CD1c-positive myeloid dendritic cell (primary cell): ENCODE data around the gene ARF1.
A peak's percentile ranks its signal among the peaks of the same experiment; 100 is the strongest.

Experiments used
- DNase-seq: peaks from one replicate; pipeline ENCODE4 v3.0.0-alpha.2; 2016; ENCODE audit errors: extremely low spot score

ARF1 gene

DNA sequence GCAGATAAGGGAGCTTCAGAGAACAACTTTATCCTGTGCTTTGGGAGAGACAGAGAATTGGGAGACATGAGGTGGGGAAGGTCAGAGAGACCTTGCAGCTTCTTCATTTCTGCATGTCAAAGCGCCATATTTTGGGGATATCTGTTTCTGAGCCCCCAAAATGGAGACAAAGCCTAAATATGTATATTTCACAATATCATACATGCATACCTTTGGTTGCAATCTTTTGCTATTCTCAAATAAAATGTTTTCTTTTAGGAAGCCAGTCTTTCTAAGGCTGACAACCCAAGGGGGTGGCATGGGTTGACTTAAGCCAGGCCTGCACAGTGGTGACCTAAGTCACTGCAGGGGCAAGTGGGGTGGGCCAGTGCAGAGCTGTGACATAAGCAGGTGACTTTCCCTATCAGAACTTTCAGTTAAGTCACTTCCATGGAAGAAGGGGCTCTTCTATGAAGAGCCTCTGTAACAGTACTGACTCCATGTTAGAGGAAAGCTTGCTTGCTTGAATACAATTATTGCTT lies 40.5 kb downstream of the ARF1 start:
- DNase-seq, result no peak

- no peak for DNase-seq
These were observed 41.0 kb downstream of the ARF1 start for GRCh38 chr1:228123505-228123904.

DNA sequence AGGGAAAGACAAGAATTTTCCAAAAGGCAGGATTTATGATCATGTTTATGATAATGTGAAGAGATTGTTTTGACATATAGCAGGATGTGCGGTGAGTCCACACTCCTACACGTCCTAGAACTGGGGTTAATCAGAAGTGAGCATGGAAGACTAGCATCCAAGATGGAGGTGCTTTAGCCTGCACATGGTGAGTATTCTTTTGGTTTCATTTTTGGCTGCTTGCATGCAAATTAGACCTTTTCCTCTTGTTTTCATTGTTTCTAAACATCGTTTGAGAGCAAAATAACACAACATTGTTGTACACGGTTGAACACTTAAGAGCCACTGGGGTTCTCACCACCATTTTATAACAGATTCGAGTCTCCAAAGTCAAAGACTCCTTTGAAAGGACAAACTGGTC lies 42.7 kb downstream of the ARF1 start:
- no peak for DNase-seq

DNA sequence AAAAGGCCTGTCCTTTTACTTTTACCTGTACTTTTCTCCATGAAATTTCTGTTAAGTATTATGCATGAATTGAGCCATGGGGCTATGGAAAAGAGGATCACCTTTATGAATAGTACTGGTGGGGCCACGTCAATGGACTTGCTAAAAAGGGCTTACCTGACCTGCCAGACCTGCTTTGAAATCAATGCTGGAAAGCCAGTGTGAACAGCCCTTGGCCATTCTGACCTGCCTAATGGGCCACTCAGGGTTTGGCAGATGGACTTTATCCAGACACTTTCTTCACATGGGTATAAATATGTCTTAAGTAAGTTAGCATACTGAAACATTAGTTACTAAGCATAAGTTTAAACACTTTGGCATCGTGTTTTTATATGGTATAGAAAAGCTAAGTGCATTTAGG lies 49.3 kb downstream of the ARF1 start:
- no peak for DNase-seq

DNA sequence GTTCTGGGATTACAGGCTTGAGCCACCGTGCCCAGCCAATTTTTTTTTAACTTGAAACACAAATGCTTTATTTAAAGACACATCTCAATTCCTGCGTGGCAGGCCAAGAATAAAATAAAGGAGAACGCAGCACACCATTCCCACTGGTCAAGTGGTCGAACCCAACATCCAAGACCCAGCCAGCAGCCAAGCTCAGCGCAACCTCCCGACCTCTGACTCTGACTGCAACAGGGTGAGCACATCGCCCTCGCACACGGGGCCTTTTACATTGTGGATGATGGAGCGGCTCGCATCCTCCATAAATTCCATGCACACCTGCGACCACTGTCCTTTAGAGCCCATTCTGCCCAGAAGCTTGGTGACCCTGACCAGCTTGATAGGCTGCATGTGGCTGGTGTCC lies 52.1 kb downstream of the ARF1 start:
- DNase-seq, result no peak

DNA sequence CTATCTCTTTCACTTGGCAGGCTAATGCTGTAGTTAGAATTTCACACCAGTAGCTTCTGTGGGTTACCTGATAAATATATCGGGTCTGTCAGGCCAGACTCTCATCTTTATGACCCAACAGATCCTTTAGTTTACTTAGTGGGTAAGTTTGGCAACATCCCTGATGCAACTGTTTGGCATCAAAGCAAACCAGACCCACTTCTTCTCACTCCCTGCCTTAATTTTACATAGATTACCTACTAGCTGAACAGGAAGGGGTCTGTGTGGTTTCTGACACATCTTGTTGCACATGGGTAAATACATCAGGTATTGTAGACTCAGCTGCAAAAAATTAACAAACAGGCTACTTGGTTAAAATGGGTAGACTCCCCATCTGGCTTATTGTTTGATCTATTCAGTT lies 54.4 kb downstream of the ARF1 start:
- DNase-seq, result no peak

DNA sequence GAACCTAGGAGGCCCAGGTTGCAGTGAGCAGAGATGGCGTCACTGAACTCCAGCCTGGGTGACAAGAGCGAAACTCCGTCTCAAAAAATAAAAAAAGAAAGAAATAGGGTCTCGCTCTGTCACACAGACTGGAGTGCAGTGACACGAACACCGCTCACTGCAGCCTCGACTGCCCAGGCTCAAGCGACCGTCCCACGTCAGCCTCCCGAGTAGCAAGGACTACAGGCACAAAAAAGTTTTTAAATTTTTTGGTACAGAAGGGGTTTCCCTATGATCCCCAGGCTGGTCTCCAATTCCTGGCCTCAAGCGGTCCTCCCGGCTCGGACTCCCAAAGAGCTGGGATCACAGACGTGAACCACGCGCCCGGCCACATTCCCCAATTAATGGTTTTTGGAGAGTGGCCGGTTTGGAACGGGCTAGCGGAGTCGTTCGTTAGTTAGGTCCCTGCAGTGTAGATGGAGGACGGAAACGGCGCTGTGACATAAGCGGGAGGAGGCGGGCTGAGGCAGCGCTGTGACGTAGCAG lies 57.0 kb downstream of the ARF1 start:
- DNase-seq, result no peak

- peak; percentile 100 for DNase-seq
These were observed 57.6 kb downstream of the ARF1 start, which contains the start of gene GUK1 for GRCh38 chr1:228139931-228140723. Gene GUK1, plus strand, starts transcription at chr1:228140279. Its CDS starts 24 bp downstream, at chr1:228140303.

DNA sequence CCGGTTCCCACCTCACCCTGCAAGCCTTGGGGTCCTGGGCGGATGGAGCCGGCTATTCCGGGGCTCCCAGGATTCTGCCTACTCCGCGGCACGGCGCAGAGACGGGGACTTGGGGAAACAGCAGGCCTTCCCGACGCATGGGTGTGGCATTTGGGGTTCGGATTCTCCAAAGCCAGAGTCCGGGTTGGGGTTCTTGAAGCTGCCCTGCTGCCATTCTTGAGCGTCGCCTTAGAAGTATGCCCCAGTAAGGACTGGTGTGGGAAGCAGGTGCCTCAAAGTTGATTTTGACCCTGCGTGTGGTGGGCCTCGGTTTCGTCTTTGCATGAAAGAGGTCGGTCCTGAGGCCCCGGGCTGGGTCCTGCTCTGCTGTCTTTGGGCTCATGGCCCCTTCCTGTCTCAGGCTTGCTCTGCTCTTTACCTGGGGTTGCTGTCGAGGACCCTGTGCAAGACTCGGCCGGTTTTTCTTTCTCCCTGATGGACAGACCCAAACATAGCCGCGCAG lies 58.3 kb downstream of the ARF1 start:
- DNase-seq, result peak; percentile 9

DNA sequence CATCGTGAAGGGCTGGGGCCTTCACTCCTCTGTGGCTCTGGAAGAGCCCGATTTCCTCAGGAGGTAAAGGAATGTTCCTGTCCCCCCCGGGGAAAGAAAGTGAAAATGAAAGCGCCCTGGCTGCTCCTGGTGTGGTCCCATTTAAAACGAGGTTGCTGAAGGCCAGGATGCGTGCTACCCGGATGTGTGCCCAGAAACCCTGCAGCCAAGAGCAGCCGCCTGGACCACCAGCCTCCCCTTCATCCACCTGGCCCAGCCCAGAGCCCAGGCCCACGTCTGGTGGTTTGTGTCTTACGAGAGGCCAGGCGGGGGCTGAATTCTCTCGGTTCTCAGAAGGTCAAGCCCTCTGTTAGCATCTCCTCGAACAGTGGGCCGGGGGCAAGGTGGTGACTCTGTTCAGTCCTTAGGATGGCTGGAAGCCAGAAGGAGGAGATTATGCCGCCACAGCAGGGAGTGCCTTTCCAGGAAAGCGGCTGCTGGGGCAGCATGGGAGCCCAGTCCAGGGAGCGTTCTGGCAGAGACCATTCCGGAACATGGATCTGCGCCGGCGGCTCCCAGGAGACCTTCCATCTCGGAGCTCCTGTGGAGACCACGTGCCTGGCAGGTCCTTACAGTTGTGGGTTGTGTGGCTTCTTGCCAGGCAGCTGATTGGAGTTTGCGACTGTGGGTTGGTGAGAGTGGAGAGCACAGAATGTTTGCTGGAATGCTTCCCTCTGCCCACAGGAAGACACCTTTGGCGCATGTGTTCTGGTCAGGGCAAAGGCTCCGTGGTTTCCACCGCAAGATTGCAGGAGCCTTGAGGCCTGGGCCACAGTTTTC lies 58.9 kb downstream of the ARF1 start:
- no peak for DNase-seq

DNA sequence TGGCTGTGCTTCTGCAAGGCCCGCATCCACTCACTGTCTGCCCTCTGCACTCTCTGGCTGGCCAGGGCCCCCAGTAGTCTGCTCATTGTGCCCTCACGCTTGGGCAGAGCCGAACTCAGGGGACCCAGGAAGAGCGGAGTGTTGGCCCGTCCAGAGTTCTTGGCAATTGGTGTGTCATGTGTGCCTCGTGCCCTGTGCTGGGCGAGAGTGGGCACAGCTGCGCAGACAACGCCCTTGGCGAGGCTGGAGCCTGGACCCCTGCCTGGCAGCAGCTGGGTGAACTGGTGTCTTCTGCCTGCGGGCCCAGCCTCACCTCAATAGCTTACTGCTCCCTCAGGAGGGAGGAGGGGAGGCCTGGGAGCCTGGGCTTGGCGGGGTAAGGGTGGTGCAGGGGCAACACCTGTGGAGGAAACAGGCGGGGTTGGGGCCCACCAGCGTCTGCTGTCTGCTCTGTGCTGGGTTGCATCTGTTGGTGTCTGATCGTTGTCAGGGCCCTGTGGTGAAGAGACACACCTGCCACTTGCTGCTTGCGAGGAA lies 59.7 kb downstream of the ARF1 start:
- no peak for DNase-seq

DNA sequence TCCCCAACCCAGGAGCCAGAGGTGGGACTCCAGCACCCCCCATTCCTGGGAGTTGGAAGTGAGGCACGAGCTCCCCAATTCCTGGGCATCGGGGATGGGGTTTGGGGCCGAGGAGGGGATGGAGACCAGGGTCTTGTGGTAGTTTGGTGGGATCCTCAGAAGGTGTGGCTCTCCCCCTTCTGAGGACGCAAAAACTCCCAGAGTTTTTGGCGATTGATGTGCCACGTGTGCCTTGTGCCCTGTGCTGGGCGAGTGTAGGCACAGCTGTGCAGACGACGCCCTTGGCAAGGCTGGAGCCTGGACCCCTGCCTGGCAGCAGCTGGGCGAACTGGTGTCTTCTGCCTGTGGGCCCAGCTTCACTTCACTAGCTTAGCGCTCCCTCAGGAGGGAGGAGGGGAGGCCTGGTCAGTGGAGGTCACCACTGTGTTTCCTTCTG lies 60.2 kb downstream of the ARF1 start:
- no peak for DNase-seq

DNA sequence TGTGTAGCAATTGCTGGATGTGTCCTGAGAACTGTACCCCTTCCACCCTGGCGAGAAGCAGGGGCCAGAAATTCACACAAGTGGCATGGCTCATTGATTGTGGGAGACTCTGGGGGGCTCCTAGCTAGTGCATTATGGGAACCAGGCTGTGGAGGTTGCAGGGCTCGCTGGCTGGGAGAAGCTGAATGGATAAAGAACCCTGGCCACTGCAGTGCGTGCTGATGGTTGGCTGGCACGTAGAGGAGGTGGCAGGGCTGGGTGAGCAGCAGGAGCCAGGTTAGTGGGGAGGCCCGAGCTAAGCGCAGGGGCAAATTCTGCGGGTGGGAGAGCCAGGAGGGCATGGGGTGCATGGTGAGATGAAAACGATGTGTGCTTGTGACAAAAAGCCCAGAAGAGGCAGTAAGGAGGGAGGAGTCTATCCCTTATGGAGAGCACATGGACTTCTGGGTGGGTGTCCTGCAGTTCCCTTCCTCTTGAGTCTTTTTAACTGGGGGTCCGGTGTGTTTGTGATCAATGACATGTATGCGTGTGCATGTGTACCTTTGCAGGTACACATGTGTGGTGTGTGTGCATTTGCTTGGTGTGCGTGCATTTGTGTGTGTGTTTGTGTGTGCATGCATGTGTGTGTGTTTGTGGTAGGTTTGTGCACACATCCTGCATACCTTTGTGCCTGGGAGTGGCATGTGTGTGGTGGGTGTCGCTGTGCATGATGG lies 61.1 kb downstream of the ARF1 start:
- no peak for DNase-seq

GRCh38 chr1:228144193-228144992 lies 61.9 kb downstream of the ARF1 start:
- DNase-seq, result no peak

- no peak for DNase-seq
These were observed 62.5 kb downstream of the ARF1 start for GRCh38 chr1:228144993-228145343.

GRCh38 chr1:228145463-228146416 lies 63.2 kb downstream of the ARF1 start:
- no peak for DNase-seq

DNA sequence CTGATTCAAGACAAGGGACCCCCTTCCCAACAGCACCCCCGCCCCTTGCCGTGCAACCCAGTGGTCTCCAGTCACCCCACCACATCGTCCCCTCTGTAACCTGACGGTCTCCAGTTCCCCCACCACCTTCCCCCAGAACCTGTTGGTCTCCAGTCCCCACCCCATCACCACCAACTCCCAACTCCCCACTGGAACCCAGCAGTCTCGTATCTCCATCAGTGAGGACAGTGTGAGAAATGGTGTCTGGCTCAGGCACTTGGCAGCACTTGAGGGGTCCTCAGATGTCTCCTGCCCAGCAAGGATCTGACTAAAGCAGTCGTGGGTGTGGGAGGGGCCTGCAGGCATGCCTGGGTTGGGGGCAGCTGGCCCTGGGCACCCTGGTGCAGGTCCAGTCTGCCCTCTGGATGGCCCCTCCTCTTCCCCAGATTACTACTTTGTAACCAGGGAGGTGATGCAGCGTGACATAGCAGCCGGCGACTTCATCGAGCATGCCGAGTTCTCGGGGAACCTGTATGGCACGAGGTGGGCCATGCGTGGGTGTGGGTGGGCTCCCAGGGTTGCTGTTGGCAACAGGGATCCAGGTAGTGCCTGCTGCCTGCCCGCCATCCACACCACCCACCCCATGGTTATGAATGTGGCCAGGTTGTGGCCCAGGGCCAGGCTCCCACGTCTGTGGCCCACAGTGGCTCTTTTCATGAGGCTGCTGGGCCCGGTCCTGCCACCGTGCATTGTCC lies 64.1 kb downstream of the ARF1 start:
- DNase-seq, result no peak

GRCh38 chr1:228147151-228147693 lies 64.7 kb downstream of the ARF1 start:
- no peak for DNase-seq
